MM.1S (cell line): ENCODE measurements around the gene ALB.

Source experiments
- DNase-seq: peaks from one replicate; pipeline ENCODE4 v3.0.0-alpha.2; 2015
- H2AFZ ChIP-seq: fragments of 300-600 bp; sonication (generic); 2 replicates; pipeline ENCODE4 v1.6.0; 2016; ENCODE audit warnings: antibody characterized with exemption, low read length
- H3F3A ChIP-seq: fragments of 300-600 bp; sonication (generic); 2 replicates; pipeline ENCODE4 v1.6.1; 2016; ENCODE audit warnings: mild to moderate bottlenecking, antibody characterized with exemption, low read length, moderate library complexity, mixed read lengths; ENCODE audit not compliant: insufficient read depth
- H3K27ac ChIP-seq: fragments of 300-600 bp; sonication (generic); 2 replicates; pipeline ENCODE4 v1.5.1; 2016; ENCODE audit warnings: mild to moderate bottlenecking, low read length
- H3K27me3 ChIP-seq: fragments of 300-600 bp; sonication (generic); replicated peaks from 2 replicates; pipeline ENCODE4 v1.6.0; 2016; ENCODE audit warnings: low read length; ENCODE audit not compliant: insufficient read depth
- H3K36me3 ChIP-seq: fragments of 300-600 bp; sonication (generic); replicated peaks from 2 replicates; pipeline ENCODE4 v1.6.1; 2016; ENCODE audit warnings: mild to moderate bottlenecking, low read length, mixed read lengths; ENCODE audit not compliant: insufficient read depth
- H3K4me1 ChIP-seq: fragments of 300-600 bp; sonication (generic); 2 replicates; pipeline ENCODE4 v1.6.1; 2016; ENCODE audit warnings: low read length, mixed read lengths
- H3K4me2 ChIP-seq: fragments of 300-600 bp; sonication (generic); 2 replicates; pipeline ENCODE4 v1.6.0; 2016; ENCODE audit warnings: low read depth, low read length
- H3K4me3 ChIP-seq: fragments of 300-600 bp; sonication (generic); 2 replicates; pipeline ENCODE4 v1.5.1; 2016; ENCODE audit warnings: low read length, mixed read lengths
- H3K79me2 ChIP-seq: fragments of 300-600 bp; sonication (generic); 2 replicates; pipeline ENCODE4 v1.6.1; 2016; ENCODE audit warnings: mixed run types, low read length, mixed read lengths
- H3K9ac ChIP-seq: fragments of 300-600 bp; sonication (generic); 2 replicates; pipeline ENCODE4 v1.6.1; 2016; ENCODE audit warnings: low read length, mixed read lengths
- H3K9me2 ChIP-seq: fragments of 300-600 bp; sonication (generic); replicated peaks from 2 replicates; pipeline ENCODE4 v1.6.1; 2016; ENCODE audit warnings: mild to moderate bottlenecking, low read length, mixed read lengths; ENCODE audit not compliant: insufficient read depth
- H3K9me3 ChIP-seq: fragments of 300-600 bp; sonication (generic); replicated peaks from 2 replicates; pipeline ENCODE4 v1.6.1; 2016; ENCODE audit warnings: mild to moderate bottlenecking, low read length, mixed read lengths; ENCODE audit not compliant: insufficient read depth
- H4K20me1 ChIP-seq: fragments of 300-600 bp; sonication (generic); 2 replicates; pipeline ENCODE4 v1.6.1; 2016; ENCODE audit warnings: mild to moderate bottlenecking, low read length, moderate library complexity, mixed read lengths; ENCODE audit not compliant: insufficient read depth
- CTCF ChIP-seq: fragments of 300-600 bp; sonication (generic); IDR thresholded peaks from 2 replicates; pipeline ENCODE4 v1.5.1; 2016; ENCODE audit warnings: antibody characterized with exemption, low read length, mixed read lengths
- EZH2 ChIP-seq: fragments of 300-600 bp; sonication (generic); optimal IDR thresholded peaks from 2 replicates; pipeline ENCODE3; 2017; ENCODE audit warnings: low read depth, mild to moderate bottlenecking, antibody characterized with exemption, low read length, mixed read lengths
- EZH2phosphoT487 ChIP-seq: fragments of 300-600 bp; sonication (generic); IDR thresholded peaks from 2 replicates; pipeline ENCODE4 v1.6.1; 2018; ENCODE audit warnings: antibody characterized with exemption, low read length

Gene ALB

GRCh38 chr4:73407227-73407673, 3.2 kb downstream of the ALB start:
- Histone ChIP-seq H3K9ac (no peak overlapping the region), H3F3A (no peaks in the 10 kb centered on the region), H3K4me2 (no peak overlapping the region), H3K9me3 (no peaks in the 10 kb centered on the region), H3K79me2 (no peaks in the 10 kb centered on the region), H4K20me1 (no peaks in the 10 kb centered on the region), H3K36me3 (no peaks in the 10 kb centered on the region), H3K27ac (no peak overlapping the region), H3K9me2 (no peaks in the 10 kb centered on the region), H3K4me1 (no peaks in the 10 kb centered on the region), H2AFZ (no peak overlapping the region), H3K4me3 (no peak overlapping the region), H3K27me3 (no peaks in the 10 kb centered on the region)
- no peak for TF ChIP-seq EZH2phosphoT487
- no peak for TF ChIP-seq CTCF
- TF ChIP-seq EZH2: no peak
- no peak for DNase-seq

- TF ChIP-seq EZH2 (no peak), EZH2phosphoT487 (no peak), CTCF (no peak)
- Histone ChIP-seq H3K9me2 (no peaks in the 10 kb centered on the region), H4K20me1 (no peaks in the 10 kb centered on the region), H3K9me3 (no peaks in the 10 kb centered on the region), H3K27me3 (no peaks in the 10 kb centered on the region), H3F3A (no peaks in the 10 kb centered on the region), H3K4me1 (no peaks in the 10 kb centered on the region), H3K9ac (no peak overlapping the region), H3K4me3 (no peak overlapping the region), H3K4me2 (no peak overlapping the region), H3K79me2 (no peaks in the 10 kb centered on the region), H3K36me3 (no peaks in the 10 kb centered on the region), H2AFZ (no peak overlapping the region), H3K27ac (no peak overlapping the region)
- DNase-seq: no peak
Observed at GRCh38 chr4:73408181-73408867, 4.2 kb downstream of the ALB start.

GRCh38 chr4:73409012-73409862, 5.2 kb downstream of the ALB start:
- no peak for TF ChIP-seq EZH2phosphoT487
- TF ChIP-seq EZH2: no peak
- no peak for TF ChIP-seq CTCF
- no peak overlapping the region for H3K4me2 ChIP-seq
- H3K79me2 ChIP-seq: no peaks in the 10 kb centered on the region
- no peaks in the 10 kb centered on the region for H3K36me3 ChIP-seq
- no peak overlapping the region for H3K9ac ChIP-seq
- H3K4me3 ChIP-seq: no peak overlapping the region
- no peaks in the 10 kb centered on the region for H3K27me3 ChIP-seq
- no peak overlapping the region for H2AFZ ChIP-seq
- no peak overlapping the region for H3K27ac ChIP-seq
- H4K20me1 ChIP-seq: no peaks in the 10 kb centered on the region
- no peaks in the 10 kb centered on the region for H3K9me2 ChIP-seq
- no peaks in the 10 kb centered on the region for H3F3A ChIP-seq
- no peaks in the 10 kb centered on the region for H3K4me1 ChIP-seq
- DNase-seq: no peak
- H3K9me3 ChIP-seq: no peaks in the 10 kb centered on the region
